Gastroesophageal sphincter (tissue), 4 donors: ENCODE results near the gene UVSSA. TPM values are rescaled to one million over a fixed set of nuclear protein-coding genes. Genes with fewer than 3 reads are reported as not detected.
"Not testable (repeated sequence)": the region's sequence is repeated elsewhere in the genome, so short reads cannot be mapped to it uniquely, and the experiment has no call there.

Experiments
- ATAC-seq: fragments of 150-250 bp; one replicate; pipeline ENCODE4 v1.9.1; 2016; ENCODE audit warnings: mild to moderate bottlenecking, moderate library complexity
- H3K27ac ChIP-seq, 4 donors: fragments of 200-600 bp; sonication (generic) in 3 of 4; 1 replicate in 3 of 4; 2 replicates in 1 of 4; pipeline ENCODE4 v1.5.1; 2016 to 2019
- H3K27me3 ChIP-seq: fragments of 200-600 bp; sonication (generic); one replicate; pipeline ENCODE4 v1.5.1; 2019
- H3K36me3 ChIP-seq, 2 donors: fragments of 200-600 bp; sonication (generic); one replicate each; pipeline ENCODE4 v1.5.1; 2019; ENCODE audit warnings: control low read depth in 1 of 2
- H3K4me1 ChIP-seq, 3 donors: fragments of 200-600 bp; sonication (generic); 1 replicate in 2 of 3; 2 replicates in 1 of 3; pipeline ENCODE4 v1.5.1; 2016 to 2019; ENCODE audit warnings: control low read depth in 2 of 3
- H3K4me3 ChIP-seq, 2 donors: fragments of 200-600 bp; sonication (generic); one replicate each; pipeline ENCODE4 v1.5.1; 2019; ENCODE audit warnings: mild to moderate bottlenecking in 1 of 2, moderate library complexity in 1 of 2
- H3K9me3 ChIP-seq, 3 donors: fragments of 200-600 bp; sonication (generic); one replicate each; pipeline ENCODE4 v1.5.1; 2017 to 2019; ENCODE audit warnings: control low read depth in 2 of 3
- EP300 ChIP-seq: sonication (generic); formaldehyde crosslinking; IDR thresholded peaks from one replicate; pipeline ENCODE4 v1.6.1; 2017; ENCODE audit warnings: antibody characterized with exemption, mild to moderate bottlenecking
- POLR2A ChIP-seq, 2 donors: fragments of 450-650 bp; IDR thresholded peaks; one replicate each; pipeline ENCODE4 v1.6.1; 2017; ENCODE audit warnings: antibody characterized with exemption in 2 of 2, mild to moderate bottlenecking in 2 of 2, moderate library complexity in 1 of 2
- POLR2AphosphoS5 ChIP-seq: sonication (generic); formaldehyde crosslinking; IDR thresholded peaks from one replicate; pipeline ENCODE4 v1.6.1; 2017; ENCODE audit warnings: antibody characterized with exemption
- WGBS, 2 donors: methylation state at CpG; one replicate each; pipeline ENCODE4 v1.1.5; 2018; ENCODE audit warnings: low coverage in 1 of 2; 5-methylcytosine and 5-hydroxymethylcytosine counted together
- total RNA-seq, 4 donors: library from RNA; depleted of rRNA; stranded (reverse); fragments of >200 nt; gene quantifications; one replicate each; pipeline ENCODE4 v1.1.0, GENCODE V29; 2016
- TF ChIP-seq, protein P1 (sequence below), 4 experiments: fragments of 200-600 bp in 2 of 4; fragments of 450-650 bp in 2 of 4; sonication (generic) in 1 of 4; IDR thresholded peaks; one replicate each; pipeline ENCODE4 v1.5.1; 2017 to 2019; ENCODE audit warnings: antibody characterized with exemption in 4 of 4, mild to moderate bottlenecking in 2 of 4, moderate library complexity in 2 of 4

Gene UVSSA
- total RNA-seq, 4 donors from 2014 or later: 3.1 to 24.1 (median 9.9) TPM

DNA sequence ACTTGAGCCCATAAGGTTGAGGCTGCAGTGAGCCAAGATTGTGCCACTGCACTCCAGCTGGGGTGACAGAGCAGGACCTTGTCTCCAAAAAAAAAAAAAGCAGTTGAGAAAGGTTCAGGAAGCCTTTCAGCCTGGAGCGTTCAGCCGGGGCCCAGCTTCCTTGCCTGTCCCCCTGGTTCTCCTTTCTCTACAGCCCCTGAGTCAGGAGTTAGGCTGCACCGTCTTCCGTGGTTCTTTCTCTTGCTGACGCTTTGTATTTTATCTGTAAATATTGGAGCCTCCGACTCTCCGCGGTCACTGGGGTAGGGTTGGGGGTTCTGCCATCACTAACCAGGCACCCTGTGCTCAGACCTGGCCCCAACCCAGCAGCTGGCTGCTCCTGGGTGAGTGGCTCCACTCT is 13.8 kb upstream of the UVSSA start:
- 82 to 91% methylated on average over 5 to 7 of the region's 8 CpGs for WGBS, 2 donors
- Histone ChIP-seq H3K9me3 (no peaks in the 10 kb centered on the region), H3K36me3 (peaks cover 0 to 89% of the 10 kb centered on the region in 2 donors), H3K4me1 (peaks cover 0 to 8% (median 0%) of the 10 kb centered on the region in 3 donors), H3K27me3 (no peaks in the 10 kb centered on the region), H3K27ac (no peak overlapping the region), H3K4me3 (no peak overlapping the region)
- TF ChIP-seq POLR2AphosphoS5 (no peak), EP300 (no peak), POLR2A (IDR thresholded peaks at IDR 0.05) (no peak)
- TF ChIP-seq, protein P1, sequence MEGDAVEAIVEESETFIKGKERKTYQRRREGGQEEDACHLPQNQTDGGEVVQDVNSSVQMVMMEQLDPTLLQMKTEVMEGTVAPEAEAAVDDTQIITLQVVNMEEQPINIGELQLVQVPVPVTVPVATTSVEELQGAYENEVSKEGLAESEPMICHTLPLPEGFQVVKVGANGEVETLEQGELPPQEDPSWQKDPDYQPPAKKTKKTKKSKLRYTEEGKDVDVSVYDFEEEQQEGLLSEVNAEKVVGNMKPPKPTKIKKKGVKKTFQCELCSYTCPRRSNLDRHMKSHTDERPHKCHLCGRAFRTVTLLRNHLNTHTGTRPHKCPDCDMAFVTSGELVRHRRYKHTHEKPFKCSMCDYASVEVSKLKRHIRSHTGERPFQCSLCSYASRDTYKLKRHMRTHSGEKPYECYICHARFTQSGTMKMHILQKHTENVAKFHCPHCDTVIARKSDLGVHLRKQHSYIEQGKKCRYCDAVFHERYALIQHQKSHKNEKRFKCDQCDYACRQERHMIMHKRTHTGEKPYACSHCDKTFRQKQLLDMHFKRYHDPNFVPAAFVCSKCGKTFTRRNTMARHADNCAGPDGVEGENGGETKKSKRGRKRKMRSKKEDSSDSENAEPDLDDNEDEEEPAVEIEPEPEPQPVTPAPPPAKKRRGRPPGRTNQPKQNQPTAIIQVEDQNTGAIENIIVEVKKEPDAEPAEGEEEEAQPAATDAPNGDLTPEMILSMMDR (IDR thresholded peaks at IDR 0.05): no peak
- no peak for ATAC-seq

DNA sequence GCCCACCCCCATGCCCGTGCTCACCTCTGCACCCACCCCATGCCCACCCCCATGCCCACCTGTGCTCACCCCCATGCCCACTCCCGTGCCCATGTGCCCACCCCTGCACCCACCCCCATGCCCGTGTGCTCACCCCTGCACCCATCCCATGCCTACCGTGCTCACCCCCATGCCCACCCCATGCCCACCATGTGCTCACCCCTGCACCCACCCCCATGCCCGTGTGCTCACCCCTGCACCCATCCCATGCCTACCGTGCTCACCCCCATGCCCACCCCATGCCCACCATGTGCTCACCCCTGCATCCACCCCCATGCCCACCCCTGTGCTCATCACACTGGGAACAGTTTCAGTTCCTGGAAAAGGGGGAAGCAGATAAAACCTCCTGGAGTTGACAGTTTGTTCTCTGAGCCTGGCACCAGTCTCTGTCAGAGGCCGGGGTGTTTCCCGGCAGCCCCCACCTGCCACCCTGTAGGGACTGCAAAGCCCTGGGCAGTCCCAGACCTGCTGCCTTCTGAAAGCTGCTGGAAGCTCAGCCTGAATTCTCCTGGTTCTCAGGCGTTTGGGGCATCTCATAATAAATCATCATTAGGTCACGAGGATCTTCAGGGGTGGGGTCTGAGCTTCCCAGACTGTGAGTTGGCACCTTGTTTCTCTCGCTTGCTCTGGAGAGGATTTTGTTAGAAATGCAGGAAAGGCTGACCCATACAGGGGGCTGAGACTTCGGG is 13.0 kb upstream of the UVSSA start:
- H3K4me3 ChIP-seq, H3K9me3 ChIP-seq, ATAC-seq, H3K27me3 ChIP-seq, H3K27ac ChIP-seq, H3K4me1 ChIP-seq: not testable (repeated sequence)
- H3K36me3 ChIP-seq: peaks cover 0 to 89% of the 10 kb centered on the region in 2 donors
- WGBS, 2 donors: 90% methylated on average over 2 of the region's 12 CpGs; no CpG with 5 or more reads in 1 of the 2 donors

DNA sequence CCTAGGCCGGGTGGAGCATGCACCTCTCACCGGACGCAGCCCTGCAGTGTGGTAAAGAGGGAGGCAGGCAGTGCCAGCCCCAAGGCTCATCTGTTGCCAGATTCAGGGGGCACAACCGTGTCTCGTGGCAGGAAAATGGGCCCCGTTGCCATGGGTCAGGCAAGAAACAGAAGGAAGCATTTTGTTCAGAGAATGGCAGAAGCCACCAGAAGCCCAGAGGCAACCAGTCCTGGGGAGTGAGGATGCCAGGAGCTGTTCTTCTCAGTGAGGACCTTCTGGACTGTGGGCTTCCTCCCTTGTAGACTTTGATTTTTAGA is 12.5 kb upstream of the UVSSA start:
- no peak overlapping the region for H3K4me3 ChIP-seq
- H3K9me3 ChIP-seq: no peaks in the 10 kb centered on the region
- TF ChIP-seq, protein P1 (IDR thresholded peaks at IDR 0.05): no peak
- no peak for TF ChIP-seq POLR2A (IDR thresholded peaks at IDR 0.05)
- TF ChIP-seq POLR2AphosphoS5: no peak
- no peak for TF ChIP-seq EP300
- H3K27ac ChIP-seq: no peak overlapping the region
- peaks cover 0 to 4% (median 0%) of the 10 kb centered on the region in 3 donors for H3K4me1 ChIP-seq
- 80 to 90% methylated on average over 1 to 2 of the region's 6 CpGs for WGBS, 2 donors
- no peak for ATAC-seq
- no peaks in the 10 kb centered on the region for H3K27me3 ChIP-seq
- H3K36me3 ChIP-seq: peaks cover 0 to 89% of the 10 kb centered on the region in 2 donors

DNA sequence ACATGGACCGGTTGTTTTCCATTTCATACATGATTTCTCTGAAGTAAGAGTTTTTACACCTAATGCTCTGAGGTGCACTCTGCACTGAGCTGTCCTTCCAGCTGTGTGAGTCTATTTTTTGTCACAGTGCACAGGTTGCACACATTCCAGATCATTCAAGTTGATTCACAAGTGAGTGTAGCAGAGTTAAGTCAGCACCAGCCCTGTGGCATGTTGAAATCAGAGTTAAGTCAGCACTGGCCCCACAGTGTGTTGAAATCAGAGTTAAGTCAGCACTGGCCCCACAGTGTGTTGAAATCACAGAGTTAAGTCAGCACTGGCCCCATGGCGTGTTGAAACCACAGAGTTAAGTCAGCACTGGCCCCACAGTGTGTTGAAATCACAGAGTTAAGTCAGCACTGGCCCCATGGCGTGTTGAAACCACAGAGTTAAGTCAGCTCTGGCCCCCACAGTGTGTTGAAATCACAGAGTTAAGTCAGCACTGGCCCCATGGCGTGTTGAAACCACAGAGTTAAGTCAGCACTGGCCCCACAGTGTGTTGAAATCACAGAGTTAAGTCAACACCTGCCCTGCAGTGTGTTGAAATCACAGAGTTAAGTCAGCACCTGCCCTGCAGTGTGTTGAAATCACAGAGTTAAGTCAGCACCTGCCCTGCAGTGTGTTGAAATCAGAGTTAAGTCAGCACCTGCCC is 11.7 kb upstream of the UVSSA start:
- ATAC-seq: not testable (repeated sequence)

DNA sequence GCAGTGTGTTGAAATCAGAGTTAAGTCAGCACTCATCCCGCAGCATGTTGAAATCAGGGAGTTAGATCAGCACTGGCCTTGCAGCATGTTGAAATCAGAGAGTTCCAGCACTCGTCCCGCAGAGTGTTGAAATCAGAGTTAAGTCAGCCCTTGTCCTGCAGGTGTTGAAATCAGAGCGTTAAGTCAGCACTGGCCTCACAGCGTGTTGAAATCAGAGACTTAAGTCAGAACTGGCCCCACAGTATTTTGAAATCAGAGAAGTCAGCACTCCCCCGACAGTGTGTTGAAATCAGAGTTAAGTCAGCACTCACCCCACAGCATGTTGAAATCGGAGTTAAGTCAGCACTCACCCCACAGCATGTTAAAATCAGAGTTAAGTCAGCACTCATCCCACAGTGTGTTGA is 10.9 kb upstream of the UVSSA start:
- H3K36me3 ChIP-seq: peaks cover 0 to 94% of the 10 kb centered on the region in 2 donors
- ATAC-seq: peak; percentile 7
- TF ChIP-seq POLR2AphosphoS5 (no peak), POLR2A (IDR thresholded peaks at IDR 0.05) (no peak), EP300 (no peak)
- TF ChIP-seq, protein P1 (IDR thresholded peaks at IDR 0.05): no peak
- H3K4me1 ChIP-seq: no peaks in the 10 kb centered on the region
- H3K4me3 ChIP-seq: no peak overlapping the region
- H3K9me3 ChIP-seq: no peaks in the 10 kb centered on the region
- 80 to 98% methylated on average over 2 to 6 of the region's 7 CpGs for WGBS, 2 donors
- no peaks in the 10 kb centered on the region for H3K27me3 ChIP-seq
- H3K27ac ChIP-seq: no peak overlapping the region

More for the DNA sequence above, 11.7 kb upstream of the UVSSA start:
- not testable (repeated sequence) for H3K9me3 ChIP-seq, H3K27me3 ChIP-seq, H3K4me3 ChIP-seq, H3K4me1 ChIP-seq, H3K27ac ChIP-seq
- 90% methylated on average over 2 of the region's 4 CpGs; no CpG with 5 or more reads in 1 of the 2 donors for WGBS, 2 donors
- peaks cover 0 to 91% of the 10 kb centered on the region in 2 donors for H3K36me3 ChIP-seq

DNA sequence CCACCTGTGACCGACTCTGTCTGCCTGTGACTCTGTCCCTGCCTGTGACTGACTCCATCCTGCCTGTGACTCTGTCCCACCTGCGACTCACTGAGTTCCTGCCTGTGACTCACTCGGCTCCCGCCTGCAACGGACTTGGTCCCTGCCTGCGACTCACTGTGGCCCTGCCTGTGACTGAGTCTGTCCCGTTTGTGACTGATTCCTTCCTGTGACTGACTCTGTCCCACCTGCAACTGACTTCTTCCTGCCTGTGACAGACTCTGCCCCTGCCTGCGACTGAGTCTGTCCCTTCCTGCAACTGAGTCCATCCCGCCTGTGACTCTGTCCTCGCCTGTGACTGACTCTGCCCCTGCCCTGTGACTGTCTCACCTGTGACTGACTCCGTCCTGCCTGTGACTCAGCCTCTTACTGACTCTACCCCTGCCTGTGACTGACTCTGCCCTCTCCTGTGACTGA is 9.6 kb upstream of the UVSSA start:
- Histone ChIP-seq H3K27me3 (no peaks in the 10 kb centered on the region), H3K4me1 (no peaks in the 10 kb centered on the region), H3K4me3 (no peak overlapping the region), H3K9me3 (no peaks in the 10 kb centered on the region), H3K36me3 (peaks cover 0 to 87% of the 10 kb centered on the region in 2 donors), H3K27ac (no peak overlapping the region)
- TF ChIP-seq, protein P1 (IDR thresholded peaks at IDR 0.05): no peak
- TF ChIP-seq POLR2A (IDR thresholded peaks at IDR 0.05) (no peak), POLR2AphosphoS5 (no peak), EP300 (no peak)
- no peak for ATAC-seq
- 80 to 81% methylated on average over 5 to 9 of the region's 11 CpGs for WGBS, 2 donors
